GM18511 (cell line): ENCODE measurements around the gene CACNA2D3.

ENCODE experiments used
- ATAC-seq: cut with Tn5 transposase; IDR thresholded peaks from one replicate; pipeline ENCODE4 v1.9.1; 2021; ENCODE audit warnings: mild to moderate bottlenecking, moderate library complexity; ENCODE audit not compliant: unreplicated experiment

Gene CACNA2D3

GRCh38 chr3:54647721-54648120 is 525.4 kb downstream of the CACNA2D3 start:
- ATAC-seq, result no peak

GRCh38 chr3:54649551-54649950 is 527.2 kb downstream of the CACNA2D3 start:
- no peak for ATAC-seq

- peak; percentile 68 for ATAC-seq
Measured at GRCh38 chr3:54653456-54654195, 531.3 kb downstream of the CACNA2D3 start.

GRCh38 chr3:54654776-54655175 is 532.4 kb downstream of the CACNA2D3 start:
- ATAC-seq, result no peak

- ATAC-seq, result no peak
Measured at GRCh38 chr3:54659347-54659746, 537.0 kb downstream of the CACNA2D3 start.

- ATAC-seq, result no peak
Measured at GRCh38 chr3:54660714-54661132, 538.4 kb downstream of the CACNA2D3 start.

- no peak for ATAC-seq
Measured at GRCh38 chr3:54661151-54661550, 538.8 kb downstream of the CACNA2D3 start.

GRCh38 chr3:54663501-54664011 is 541.2 kb downstream of the CACNA2D3 start:
- no peak for ATAC-seq

GRCh38 chr3:54665016-54665600 is 542.8 kb downstream of the CACNA2D3 start:
- ATAC-seq, result no peak

GRCh38 chr3:54668236-54668635 is 545.9 kb downstream of the CACNA2D3 start:
- ATAC-seq, result no peak

- ATAC-seq, result no peak
Measured at GRCh38 chr3:54670201-54671000, 548.0 kb downstream of the CACNA2D3 start.

GRCh38 chr3:54671511-54671910 is 549.2 kb downstream of the CACNA2D3 start:
- no peak for ATAC-seq

GRCh38 chr3:54676087-54676486 is 553.7 kb downstream of the CACNA2D3 start:
- ATAC-seq, result no peak

- ATAC-seq, result no peak
Measured at GRCh38 chr3:54681706-54682105, 559.4 kb downstream of the CACNA2D3 start.

- ATAC-seq, result no peak
Measured at GRCh38 chr3:54685213-54685612, 562.9 kb downstream of the CACNA2D3 start.

- ATAC-seq, result no peak
Measured at GRCh38 chr3:54691289-54691771, 569.0 kb downstream of the CACNA2D3 start.

- ATAC-seq, result no peak
Measured at GRCh38 chr3:54696313-54696712, 574.0 kb downstream of the CACNA2D3 start.

GRCh38 chr3:54698054-54698453 is 575.7 kb downstream of the CACNA2D3 start:
- no peak for ATAC-seq

- ATAC-seq, result no peak
Measured at GRCh38 chr3:54703923-54704322, 581.6 kb downstream of the CACNA2D3 start.

GRCh38 chr3:54705730-54706129 is 583.4 kb downstream of the CACNA2D3 start:
- no peak for ATAC-seq

- no peak for ATAC-seq
Measured at GRCh38 chr3:54706738-54707137, 584.4 kb downstream of the CACNA2D3 start.
